ENCODE results near the gene COL21A1.

The COL21A1 gene

GRCh38 chr6:56079751-56080540 is 167.4 kb downstream of the COL21A1 start:
- TF ChIP-seq CTCF (IDR thresholded peaks at IDR 0.05; ENCODE audit: low read depth, low read length): no peak
- no peak overlapping the region for H3K4me3 ChIP-seq (ENCODE audit: low read depth, low read length)

DNA sequence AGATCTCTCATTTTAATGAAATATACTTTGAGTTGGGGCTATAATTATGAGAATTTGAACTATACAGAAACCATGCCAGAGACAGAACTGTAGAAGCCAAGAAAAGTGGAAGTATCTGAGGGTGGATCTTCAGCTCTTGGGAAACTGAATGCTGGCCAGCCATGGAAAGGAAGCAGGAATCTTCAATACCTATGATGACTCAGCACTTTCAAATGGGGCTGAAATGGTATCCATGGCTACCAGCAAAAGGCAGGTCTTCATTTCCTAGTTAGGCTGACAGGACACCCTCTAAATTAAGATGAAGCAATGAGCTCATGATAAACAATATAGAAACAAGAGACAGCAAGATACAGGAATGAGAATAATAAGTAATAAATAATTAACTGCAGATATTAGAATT is 171.3 kb downstream of the COL21A1 start:
- no peak for TF ChIP-seq CTCF (IDR thresholded peaks at IDR 0.05; ENCODE audit: low read depth, low read length)

DNA sequence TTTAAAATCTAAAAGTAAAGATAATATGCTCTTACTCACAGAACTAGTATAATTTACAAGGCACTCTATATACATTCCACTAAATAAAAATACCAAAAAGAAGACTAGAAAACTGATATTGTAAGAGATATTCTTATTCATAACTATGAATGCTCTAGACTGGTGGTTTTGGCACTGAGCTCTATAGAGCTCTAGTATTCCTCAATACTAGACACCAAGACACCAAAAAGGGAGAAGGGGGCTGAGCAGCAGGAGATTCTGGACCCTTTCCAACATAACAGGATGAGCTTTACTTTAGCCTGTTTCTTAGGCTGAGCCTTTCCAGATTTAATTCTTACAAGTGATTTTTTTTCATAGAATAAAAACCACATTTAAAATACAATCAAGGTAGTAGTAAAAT is 173.6 kb downstream of the COL21A1 start:
- no peak for TF ChIP-seq CTCF (IDR thresholded peaks at IDR 0.05; ENCODE audit: low read depth, low read length)
- H3K4me3 ChIP-seq (ENCODE audit: low read depth, low read length): no peak overlapping the region

More for the DNA sequence above, 171.3 kb downstream of the COL21A1 start:
- H3K4me3 ChIP-seq (ENCODE audit: low read depth, low read length): no peak overlapping the region

GRCh38 chr6:56073315-56073714 is 174.1 kb downstream of the COL21A1 start:
- no peak for TF ChIP-seq CTCF (IDR thresholded peaks at IDR 0.05; ENCODE audit: low read depth, low read length)
- no peak overlapping the region for H3K4me3 ChIP-seq (ENCODE audit: low read depth, low read length)

DNA sequence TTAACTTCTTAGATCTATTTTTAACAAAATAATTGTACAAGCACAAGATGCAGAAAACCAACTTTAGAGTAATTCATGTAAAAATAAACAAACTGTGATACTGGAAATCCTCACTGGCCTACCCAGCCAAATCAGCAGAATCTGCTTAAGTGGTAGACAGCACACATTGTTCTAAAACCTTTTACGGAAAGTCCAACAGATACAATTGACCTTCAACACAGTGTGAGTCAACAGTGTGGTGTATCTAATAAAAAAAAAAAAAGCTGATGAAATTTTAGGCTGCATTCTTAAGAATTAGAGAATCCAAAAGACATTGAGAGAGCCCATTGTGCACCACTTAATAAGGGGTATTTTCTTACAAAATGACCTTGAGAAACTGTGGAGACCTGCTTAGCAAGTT is 174.5 kb downstream of the COL21A1 start:
- TF ChIP-seq CTCF (IDR thresholded peaks at IDR 0.05; ENCODE audit: low read depth, low read length): no peak
- no peak overlapping the region for H3K4me3 ChIP-seq (ENCODE audit: low read depth, low read length)

- no peak overlapping the region for H3K4me3 ChIP-seq (ENCODE audit: low read depth, low read length)
- no peak for TF ChIP-seq CTCF (IDR thresholded peaks at IDR 0.05; ENCODE audit: low read depth, low read length)
These were observed 182.0 kb downstream of the COL21A1 start for GRCh38 chr6:56065408-56065807.

DNA sequence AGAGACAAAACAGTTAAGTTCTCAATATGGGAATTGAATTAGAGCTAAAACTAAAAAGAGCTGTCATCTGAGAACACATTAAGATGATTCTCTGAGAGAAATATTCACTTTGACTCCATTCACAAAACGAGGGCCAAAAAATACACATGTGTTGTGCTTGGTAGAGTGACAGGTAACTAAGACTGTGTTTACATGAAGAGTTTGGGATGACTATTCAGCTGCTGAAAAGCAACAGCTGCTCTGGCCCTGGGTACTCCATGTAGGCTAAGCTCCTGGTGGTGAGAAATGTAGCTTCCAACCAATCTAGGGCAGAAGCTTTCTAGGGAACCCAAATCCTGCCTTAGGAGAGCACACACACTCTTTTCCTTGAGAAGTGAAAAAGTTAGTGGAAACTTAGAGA is 184.5 kb downstream of the COL21A1 start:
- no peak for TF ChIP-seq CTCF (IDR thresholded peaks at IDR 0.05; ENCODE audit: low read depth, low read length)
- no peak overlapping the region for H3K4me3 ChIP-seq (ENCODE audit: low read depth, low read length)

All from WI38 (cell line).